Measurements from ENCODE around the gene OR51G2.

OR51G2 gene

DNA sequence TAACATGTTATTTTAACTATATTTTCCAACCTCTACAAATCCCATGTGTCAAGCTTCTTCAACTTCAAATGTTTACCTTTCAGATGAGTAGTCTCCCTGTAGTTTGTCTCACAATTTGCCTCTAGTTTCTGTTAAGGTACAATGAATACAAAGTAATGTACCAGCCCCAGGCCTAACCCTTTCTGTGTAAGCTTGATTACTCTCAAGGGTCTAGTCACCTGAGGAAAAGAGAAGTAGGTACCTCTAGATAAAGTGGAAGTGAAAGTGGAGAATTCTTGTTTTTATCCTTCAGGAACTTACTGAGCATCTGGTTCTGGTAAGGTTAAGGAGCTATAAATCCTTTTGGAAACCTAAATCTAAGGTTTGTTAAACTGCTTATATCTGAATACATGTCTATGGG, 15.7 kb downstream of the OR51G2 start, which contains the start of gene OR51A7:
Gene OR51A7 (plus strand): TSS at position 300 of the 400 bp plus-strand sequence. CDS start 3,587 bp downstream, outside the sequence.
- H3K27ac ChIP-seq (ENCODE audit: low read depth, low read length) = no peak within 1 kb of the TSS
- H3K4me3 ChIP-seq (ENCODE audit: low read depth, low read length) = no peak within 1 kb of the TSS
- DNase-seq = no peak
- H3K79me2 ChIP-seq (ENCODE audit: control insufficient read depth, insufficient read depth, low read length, poor library complexity) = no peaks in the 10 kb centered on the region
- H4K91ac ChIP-seq (ENCODE audit: low read depth, low read length) = no peak within 1 kb of the TSS
- no peak within 1 kb of the TSS for H2BK12ac ChIP-seq (ENCODE audit: low read length)
- no peak within 1 kb of the TSS for H4K12ac ChIP-seq (ENCODE audit: low read depth, low read length)
- no peak within 1 kb of the TSS for H2AK5ac ChIP-seq (ENCODE audit: low read length)
- H3K79me1 ChIP-seq (ENCODE audit: low read length) = no peaks in the 10 kb centered on the region
- H3K9me3 ChIP-seq (ENCODE audit: insufficient read depth, low read depth, low read length) = no peaks in the 10 kb centered on the region
- H2BK5ac ChIP-seq (ENCODE audit: low read depth, low read length, poor library complexity) = no peak within 1 kb of the TSS
- H3K27me3 ChIP-seq (ENCODE audit: insufficient read depth, low read length) = no peaks in the 10 kb centered on the region
- no peak within 1 kb of the TSS for H4K8ac ChIP-seq (ENCODE audit: low read depth, low read length)
- H3K4ac ChIP-seq (ENCODE audit: low read depth, low read length) = no peak within 1 kb of the TSS
- H3K4me1 ChIP-seq (ENCODE audit: control insufficient read depth in 1 of 2, insufficient read depth in 2 of 2, low read length in 2 of 2) = no peaks in the 10 kb centered on the region
- H3K36me3 ChIP-seq (ENCODE audit: control insufficient read depth in 1 of 2, insufficient read depth in 2 of 2, low read length in 2 of 2) = no peaks in the 10 kb centered on the region
- H3K4me2 ChIP-seq (ENCODE audit: low read length) = no peak within 1 kb of the TSS
- H2AFZ ChIP-seq (ENCODE audit: insufficient read depth, low read length, poor library complexity) = no peak within 1 kb of the TSS
- no peak within 1 kb of the TSS for H2BK120ac ChIP-seq (ENCODE audit: insufficient read depth, low read length, poor library complexity)
- H3K9ac ChIP-seq (ENCODE audit: low read length) = no peak within 1 kb of the TSS
- H3K14ac ChIP-seq (ENCODE audit: low read length) = no peak within 1 kb of the TSS
- no peak within 1 kb of the TSS for H3K18ac ChIP-seq (ENCODE audit: low read length)
- H3K23ac ChIP-seq (ENCODE audit: low read length) = no peak within 1 kb of the TSS

DNA sequence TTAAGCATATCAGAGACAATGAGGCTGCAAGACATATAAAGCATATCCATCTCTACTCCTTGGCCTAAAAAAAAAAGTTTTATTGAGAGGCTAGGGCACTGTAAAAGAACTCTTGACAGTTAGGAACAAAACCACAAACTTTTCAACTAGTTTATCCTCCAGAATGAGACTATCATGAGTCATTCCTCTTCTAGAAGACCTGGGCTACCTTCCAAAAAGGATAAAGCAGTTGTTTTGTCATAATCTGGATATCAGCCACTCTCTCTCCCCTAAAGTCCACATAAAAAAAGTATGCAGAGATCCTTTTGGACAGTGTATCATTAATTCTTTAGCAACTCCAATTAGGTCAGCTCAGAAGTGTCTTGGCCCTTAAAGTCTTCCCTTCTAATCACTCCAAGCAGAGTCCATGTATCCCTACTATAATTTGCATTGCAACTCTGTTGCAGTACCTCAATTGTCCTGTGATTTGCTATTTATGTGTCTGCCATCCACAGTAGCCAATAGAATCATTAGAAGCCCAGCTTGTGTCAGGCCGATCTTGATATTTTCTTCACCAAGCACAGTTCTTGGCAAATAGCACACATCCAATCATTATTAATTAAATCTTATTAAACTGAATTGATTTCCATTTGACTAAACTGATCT, 27.0 kb downstream of the OR51G2 start:
- no peak overlapping the region for H4K91ac ChIP-seq (ENCODE audit: low read depth, low read length)

DNA sequence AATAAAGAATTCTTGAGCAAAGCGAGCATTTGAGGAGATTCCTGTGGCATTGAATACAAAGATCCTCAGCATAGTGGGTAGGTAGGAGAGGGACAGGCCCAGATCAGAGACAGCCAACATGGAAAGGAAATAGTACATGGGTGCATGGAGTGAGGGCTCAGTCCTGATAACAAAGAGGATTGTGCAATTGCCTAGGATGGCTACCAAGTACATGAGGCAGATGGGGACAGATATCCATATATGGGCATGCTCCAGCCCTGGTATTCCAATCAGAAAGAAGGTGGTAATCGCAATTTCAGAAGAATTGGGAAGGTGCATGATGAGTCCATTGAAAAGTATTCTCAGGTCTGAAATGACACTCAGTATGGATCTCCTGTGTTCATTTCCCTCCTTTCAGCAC, 28.9 kb downstream of the OR51G2 start:
- Histone ChIP-seq H3K23ac (ENCODE audit: low read length) (no peak overlapping the region), H4K91ac (ENCODE audit: low read depth, low read length) (no peak overlapping the region), H2BK120ac (ENCODE audit: insufficient read depth, low read length, poor library complexity) (no peak overlapping the region), H2AK5ac (ENCODE audit: low read length) (no peak overlapping the region), H3K4me1 (ENCODE audit: control insufficient read depth in 1 of 2, insufficient read depth in 2 of 2, low read length in 2 of 2) (no peaks in the 10 kb centered on the region), H3K14ac (ENCODE audit: low read length) (no peak overlapping the region), H4K8ac (ENCODE audit: low read depth, low read length) (no peak overlapping the region), H3K27me3 (ENCODE audit: insufficient read depth, low read length) (no peaks in the 10 kb centered on the region), H3K4ac (ENCODE audit: low read depth, low read length) (no peak overlapping the region), H3K27ac (ENCODE audit: low read depth, low read length) (no peak overlapping the region), H3K9me3 (ENCODE audit: insufficient read depth, low read depth, low read length) (no peaks in the 10 kb centered on the region), H3K4me3 (ENCODE audit: low read depth, low read length) (no peak overlapping the region), H3K4me2 (ENCODE audit: low read length) (no peak overlapping the region), H3K9ac (ENCODE audit: low read length) (no peak overlapping the region), H2BK12ac (ENCODE audit: low read length) (no peak overlapping the region), H2BK5ac (ENCODE audit: low read depth, low read length, poor library complexity) (no peak overlapping the region), H4K12ac (ENCODE audit: low read depth, low read length) (no peak overlapping the region), H3K79me2 (ENCODE audit: control insufficient read depth, insufficient read depth, low read length, poor library complexity) (no peaks in the 10 kb centered on the region), H3K36me3 (ENCODE audit: control insufficient read depth in 1 of 2, insufficient read depth in 2 of 2, low read length in 2 of 2) (no peaks in the 10 kb centered on the region), H3K18ac (ENCODE audit: low read length) (no peak overlapping the region), H3K79me1 (ENCODE audit: low read length) (no peaks in the 10 kb centered on the region), H2AFZ (ENCODE audit: insufficient read depth, low read length, poor library complexity) (no peak overlapping the region)
- WGBS (ENCODE audit: extremely low coverage, insufficient coverage, insufficient read length) = no CpG with 5 or more reads among the region's 2 CpGs
- DNase-seq = peak in 1 of 2 donors; percentile 7

More for the DNA sequence above, 27.0 kb downstream of the OR51G2 start:
- H4K12ac ChIP-seq (ENCODE audit: low read depth, low read length) = no peak overlapping the region
- no peak overlapping the region for H2AFZ ChIP-seq (ENCODE audit: insufficient read depth, low read length, poor library complexity)
- no peak overlapping the region for H3K14ac ChIP-seq (ENCODE audit: low read length)
- no peak overlapping the region for H2BK5ac ChIP-seq (ENCODE audit: low read depth, low read length, poor library complexity)
- H3K9me3 ChIP-seq (ENCODE audit: insufficient read depth, low read depth, low read length) = no peaks in the 10 kb centered on the region
- no peak for DNase-seq
- H3K4me2 ChIP-seq (ENCODE audit: low read length) = no peak overlapping the region
- H4K8ac ChIP-seq (ENCODE audit: low read depth, low read length) = no peak overlapping the region
- H3K18ac ChIP-seq (ENCODE audit: low read length) = no peak overlapping the region
- no peaks in the 10 kb centered on the region for H3K79me2 ChIP-seq (ENCODE audit: control insufficient read depth, insufficient read depth, low read length, poor library complexity)
- H2BK120ac ChIP-seq (ENCODE audit: insufficient read depth, low read length, poor library complexity) = no peak overlapping the region
- H3K79me1 ChIP-seq (ENCODE audit: low read length) = no peaks in the 10 kb centered on the region
- H3K4me1 ChIP-seq (ENCODE audit: control insufficient read depth in 1 of 2, insufficient read depth in 2 of 2, low read length in 2 of 2) = no peaks in the 10 kb centered on the region
- no peak overlapping the region for H3K4ac ChIP-seq (ENCODE audit: low read depth, low read length)
- no peak overlapping the region for H2BK12ac ChIP-seq (ENCODE audit: low read length)
- H2AK5ac ChIP-seq (ENCODE audit: low read length) = no peak overlapping the region
- no peak overlapping the region for H3K27ac ChIP-seq (ENCODE audit: low read depth, low read length)
- H3K9ac ChIP-seq (ENCODE audit: low read length) = no peak overlapping the region
- H3K36me3 ChIP-seq (ENCODE audit: control insufficient read depth in 1 of 2, insufficient read depth in 2 of 2, low read length in 2 of 2) = no peaks in the 10 kb centered on the region
- WGBS (ENCODE audit: extremely low coverage, insufficient coverage, insufficient read length) = no CpG with 5 or more reads among the region's 1 CpG
- H3K23ac ChIP-seq (ENCODE audit: low read length) = no peak overlapping the region
- no peaks in the 10 kb centered on the region for H3K27me3 ChIP-seq (ENCODE audit: insufficient read depth, low read length)
- H3K4me3 ChIP-seq (ENCODE audit: low read depth, low read length) = no peak overlapping the region

DNA sequence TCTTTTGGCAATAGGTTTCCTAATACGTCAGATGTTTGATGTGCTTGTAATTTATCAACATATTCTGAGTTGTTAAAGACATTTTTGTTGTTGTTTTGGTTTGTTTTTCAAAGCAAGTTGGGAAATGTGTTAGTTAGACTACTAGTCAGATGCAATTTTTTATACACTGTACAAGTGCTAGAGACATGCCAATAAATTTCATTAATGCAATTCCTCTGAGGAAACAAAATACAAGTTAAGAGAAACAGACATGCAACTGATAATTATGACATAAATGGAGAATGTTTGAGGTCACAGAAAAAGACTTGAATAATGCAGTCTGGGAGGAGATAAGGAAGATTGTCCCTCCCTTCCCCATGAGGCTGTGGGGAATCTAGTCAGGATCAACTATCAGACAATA, 31.6 kb downstream of the OR51G2 start:
- Histone ChIP-seq H4K8ac (ENCODE audit: low read depth, low read length) (no peak overlapping the region), H3K27me3 (ENCODE audit: insufficient read depth, low read length) (no peaks in the 10 kb centered on the region), H4K12ac (ENCODE audit: low read depth, low read length) (no peak overlapping the region), H3K79me1 (ENCODE audit: low read length) (no peaks in the 10 kb centered on the region), H2BK120ac (ENCODE audit: insufficient read depth, low read length, poor library complexity) (no peak overlapping the region), H3K4me1 (ENCODE audit: control insufficient read depth in 1 of 2, insufficient read depth in 2 of 2, low read length in 2 of 2) (no peaks in the 10 kb centered on the region), H3K9ac (ENCODE audit: low read length) (no peak overlapping the region), H4K91ac (ENCODE audit: low read depth, low read length) (no peak overlapping the region), H3K14ac (ENCODE audit: low read length) (no peak overlapping the region), H2AFZ (ENCODE audit: insufficient read depth, low read length, poor library complexity) (no peak overlapping the region), H3K18ac (ENCODE audit: low read length) (no peak overlapping the region), H3K9me3 (ENCODE audit: insufficient read depth, low read depth, low read length) (no peaks in the 10 kb centered on the region), H3K4me2 (ENCODE audit: low read length) (no peak overlapping the region), H3K79me2 (ENCODE audit: control insufficient read depth, insufficient read depth, low read length, poor library complexity) (no peaks in the 10 kb centered on the region), H3K4me3 (ENCODE audit: low read depth, low read length) (no peak overlapping the region), H2BK5ac (ENCODE audit: low read depth, low read length, poor library complexity) (no peak overlapping the region), H3K36me3 (ENCODE audit: control insufficient read depth in 1 of 2, insufficient read depth in 2 of 2, low read length in 2 of 2) (no peaks in the 10 kb centered on the region), H3K27ac (ENCODE audit: low read depth, low read length) (no peak overlapping the region), H2BK12ac (ENCODE audit: low read length) (no peak overlapping the region), H3K4ac (ENCODE audit: low read depth, low read length) (no peak overlapping the region), H2AK5ac (ENCODE audit: low read length) (no peak overlapping the region), H3K23ac (ENCODE audit: low read length) (no peak overlapping the region)
- WGBS (ENCODE audit: extremely low coverage, insufficient coverage, insufficient read length) = no CpG with 5 or more reads among the region's 1 CpG
- DNase-seq = no peak

Measured in trophoblast cell (in vitro differentiated cells and primary cell).